K562 (cell line): Measurements from ENCODE around the gene EML2. TPM values are rescaled to one million over a fixed set of nuclear protein-coding genes. Genes with fewer than 3 reads are reported as not detected.

Experiments
- ASH1L ChIP-seq: fragments of 450-650 bp; IDR thresholded peaks from 2 replicates; pipeline ENCODE4 v1.6.1; 2018; ENCODE audit warnings: borderline replicate concordance, mild to moderate bottlenecking, low read depth; ENCODE audit not compliant: partially characterized antibody
- ATF4 ChIP-seq: fragments of 450-650 bp; formaldehyde crosslinking; IDR thresholded peaks from 2 replicates; pipeline ENCODE4 v1.4.0; 2022; ENCODE audit warnings: mild to moderate bottlenecking, moderate library complexity
- CSDE1 ChIP-seq, 2 experiments: fragments of 450-650 bp; IDR thresholded peaks; 2 replicates each; pipeline ENCODE4 v1.6.1; 2016; ENCODE audit warnings: mild to moderate bottlenecking in 1 of 2
- CTBP1 ChIP-seq: fragments of 450-650 bp; IDR thresholded peaks from 2 replicates; pipeline ENCODE4 v1.6.1; 2016; ENCODE audit warnings: borderline replicate concordance
- CXXC5 ChIP-seq: fragments of 250-450 bp; sonication (Bioruptor Pico); IDR thresholded peaks from 2 replicates; pipeline ENCODE4 v1.8.0; 2022; ENCODE audit warnings: inconsistent platforms, mild to moderate bottlenecking, moderate library complexity
- DDX20 ChIP-seq: fragments of 450-650 bp; IDR thresholded peaks from 2 replicates; pipeline ENCODE4 v1.6.1; 2016; ENCODE audit warnings: missing genetic modification characterization, low read depth, mild to moderate bottlenecking, missing compliant biosample characterization, moderate library complexity
- E2F8 ChIP-seq: fragments of 450-650 bp; IDR thresholded peaks from 2 replicates; pipeline ENCODE4 v1.7.1; 2018; ENCODE audit warnings: mild to moderate bottlenecking, low read depth; ENCODE audit not compliant: partially characterized antibody
- GTF3C2 ChIP-seq: IDR thresholded peaks from 3 replicates; pipeline ENCODE4 v1.6.1; 2011; ENCODE audit warnings: borderline replicate concordance, mild to moderate bottlenecking, moderate library complexity; ENCODE audit not compliant: insufficient read length; ENCODE audit errors: extremely low read depth
- HBP1 ChIP-seq: fragments of 450-650 bp; formaldehyde crosslinking; IDR thresholded peaks from 2 replicates; pipeline ENCODE4 v1.4.0; 2022; ENCODE audit warnings: missing genetic modification characterization
- HDGF ChIP-seq: fragments of 450-650 bp; IDR thresholded peaks from 2 replicates; pipeline ENCODE4 v1.6.1; 2016
- HNRNPH1 ChIP-seq: fragments of 200-400 bp; formaldehyde crosslinking; optimal IDR thresholded peaks from 2 replicates; pipeline ENCODE3; 2017; ENCODE audit warnings: low read depth, mild to moderate bottlenecking, low read length, moderate library complexity
- NR2C1 ChIP-seq, 2 experiments: fragments of 450-650 bp; IDR thresholded peaks; 2 replicates each; pipeline ENCODE4 v1.6.1; 2017; ENCODE audit warnings: mild to moderate bottlenecking in 2 of 2, antibody characterized with exemption in 1 of 2, inconsistent platforms in 1 of 2, missing compliant biosample characterization in 1 of 2, missing genetic modification characterization in 1 of 2
- PML ChIP-seq: IDR thresholded peaks from 2 replicates; pipeline ENCODE4 v1.6.1; 2012; ENCODE audit warnings: low read length, inconsistent platforms
- POLR2AphosphoS2 ChIP-seq: IDR thresholded peaks from 2 replicates; pipeline ENCODE4 v1.6.1; 2012; ENCODE audit warnings: low read length, improper control_type of control experiment
- RAD51 ChIP-seq: fragments of 450-650 bp; IDR thresholded peaks from 2 replicates; pipeline ENCODE4 v1.7.1; 2016; ENCODE audit warnings: low read depth, mild to moderate bottlenecking, borderline replicate concordance
- RBM22 ChIP-seq: fragments of 200-400 bp; formaldehyde crosslinking; IDR thresholded peaks from 2 replicates; pipeline ENCODE4 v1.6.1; 2018; ENCODE audit warnings: low read length, low read depth; ENCODE audit not compliant: poor library complexity, severe bottlenecking
- SREBF2 ChIP-seq: sonication (generic); formaldehyde crosslinking; IDR thresholded peaks from 2 replicates; pipeline ENCODE4 v1.4.0; 2020; ENCODE audit warnings: mild to moderate bottlenecking, missing genetic modification reagents
- STAT5B ChIP-seq: fragments of 250-450 bp; sonication (Bioruptor Pico); IDR thresholded peaks from 2 replicates; pipeline ENCODE4 v1.8.0; 2021; ENCODE audit warnings: mild to moderate bottlenecking, inconsistent platforms
- ZFPM2 ChIP-seq: fragments of 250-450 bp; sonication (Bioruptor Pico); IDR thresholded peaks from 2 replicates; pipeline ENCODE4 v1.5.1; 2022; ENCODE audit warnings: mild to moderate bottlenecking
- ZKSCAN3 ChIP-seq: fragments of 250-450 bp; sonication (Bioruptor Pico); IDR thresholded peaks from 2 replicates; pipeline ENCODE4 v1.4.0; 2020
- ZNF224 ChIP-seq: sonication (generic); formaldehyde crosslinking; IDR thresholded peaks from 2 replicates; pipeline ENCODE4 v1.8.0; 2022; ENCODE audit warnings: mild to moderate bottlenecking, missing genetic modification reagents
- ZNF431 ChIP-seq: sonication (generic); formaldehyde crosslinking; IDR thresholded peaks from 2 replicates; pipeline ENCODE4 v1.8.0; 2022; ENCODE audit warnings: mild to moderate bottlenecking, missing genetic modification reagents
- polyA plus RNA-seq, 8 experiments: library from polyadenylated mRNA; depleted of rRNA in 4 of 8; stranded (reverse) in 5 of 8; unstranded in 3 of 8; fragments of >200 nt; fragmentation: Nextera tagmentation in 2 of 8; fragmentation: Illumina TruSeq in 1 of 8; extraction: Ambion mirVana in 2 of 8; extraction: Trizol in 1 of 8; gene quantifications; 2 replicates each; pipeline versions ENCODE4 v1.2.1 to v1.2.3, GENCODE V29; 2011 to 2014; ENCODE audit warnings: inconsistent platforms in 1 of 8, missing spikeins in 1 of 8
- total RNA-seq, 7 experiments: library from RNA; depleted of rRNA in 6 of 7; stranded (reverse); fragments of >200 nt in 6 of 7; fragmentation: Illumina TruSeq in 2 of 7; extraction: Trizol in 2 of 7; gene quantifications; 2 replicates each; pipeline versions ENCODE4 v1.2.1 to v1.2.3, GENCODE V29; 2011 to 2021; ENCODE audit warnings: low replicate concordance in 1 of 7

Gene EML2
- total and polyA plus RNA-seq, 9 of the 15 experiments (the other 6 are each of a cell fraction or from before 2014, with no cell fraction given) = 2.6 to 69.6 (median 24.8) TPM

GRCh38 chr19:45645068-45645630 is 6.0 kb upstream of the EML2 start (continued):
- no peak for TF ChIP-seq GTF3C2
- no peak for TF ChIP-seq ASH1L
- TF ChIP-seq E2F8 = no peak
- TF ChIP-seq HNRNPH1 = no peak
- TF ChIP-seq SREBF2 (CRISPR knock-in tag) = no peak
- no peak for TF ChIP-seq ZNF431
- TF ChIP-seq STAT5B (CRISPR knock-in tag) = no peak
- peak in 1 of 2 experiments; percentile 93; a peak in 2 of 4 replicates for TF ChIP-seq CSDE1 (IDR thresholded peaks at IDR 0.05)
- 0 out of 2 replicates have a peak, but pooled peaks have one; percentile 2 for TF ChIP-seq CXXC5 (CRISPR knock-in tag)
- TF ChIP-seq ZNF224 (CRISPR knock-in tag) = no peak
- TF ChIP-seq RBM22 = no peak
- TF ChIP-seq RAD51 = no peak
- TF ChIP-seq DDX20 (tag) = no peak
- TF ChIP-seq POLR2AphosphoS2 = no peak
- TF ChIP-seq CTBP1 = peak; percentile 74; the same call in 1 of the 2 replicates
- TF ChIP-seq ATF4 (CRISPR knock-in tag) = no peak
- TF ChIP-seq HDGF = no peak
- no peak for TF ChIP-seq ZFPM2 (CRISPR knock-in tag)
- TF ChIP-seq NR2C1 (IDR thresholded peaks at IDR 0.05) = no peak
- no peak for TF ChIP-seq NR2C1 (tag; IDR thresholded peaks at IDR 0.05)
- TF ChIP-seq ZKSCAN3 = no peak
- TF ChIP-seq PML = no peak
- TF ChIP-seq HBP1 (CRISPR knock-in tag) = no peak
